ENCODE data around the gene ALDH1A2.

Gene ALDH1A2

GRCh38 chr15:57941816-57942215, 123.7 kb downstream of the ALDH1A2 start:
- no peak for DNase-seq

DNA sequence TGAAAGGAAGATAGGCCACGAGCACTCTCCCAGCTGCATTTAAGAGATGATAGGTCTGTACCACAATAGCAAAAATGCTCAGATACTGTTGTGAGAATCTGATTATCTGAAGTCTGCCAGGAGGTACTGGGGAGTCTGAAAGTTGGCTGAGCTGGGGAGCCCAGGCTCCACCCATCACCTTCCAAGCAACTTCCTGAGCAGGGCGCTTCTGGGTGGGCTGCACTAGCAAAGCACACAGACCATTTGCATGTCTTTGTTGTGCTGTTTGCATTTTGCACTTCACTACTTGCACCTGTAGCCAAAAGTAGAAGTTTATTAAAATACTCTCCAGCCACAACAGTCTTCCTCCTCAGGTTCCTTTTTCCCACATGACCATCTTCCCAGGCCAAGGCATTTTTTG, 133.2 kb downstream of the ALDH1A2 start:
- DNase-seq = no peak

- no peak for DNase-seq
These were observed 133.9 kb downstream of the ALDH1A2 start for GRCh38 chr15:57931570-57931969.

DNA sequence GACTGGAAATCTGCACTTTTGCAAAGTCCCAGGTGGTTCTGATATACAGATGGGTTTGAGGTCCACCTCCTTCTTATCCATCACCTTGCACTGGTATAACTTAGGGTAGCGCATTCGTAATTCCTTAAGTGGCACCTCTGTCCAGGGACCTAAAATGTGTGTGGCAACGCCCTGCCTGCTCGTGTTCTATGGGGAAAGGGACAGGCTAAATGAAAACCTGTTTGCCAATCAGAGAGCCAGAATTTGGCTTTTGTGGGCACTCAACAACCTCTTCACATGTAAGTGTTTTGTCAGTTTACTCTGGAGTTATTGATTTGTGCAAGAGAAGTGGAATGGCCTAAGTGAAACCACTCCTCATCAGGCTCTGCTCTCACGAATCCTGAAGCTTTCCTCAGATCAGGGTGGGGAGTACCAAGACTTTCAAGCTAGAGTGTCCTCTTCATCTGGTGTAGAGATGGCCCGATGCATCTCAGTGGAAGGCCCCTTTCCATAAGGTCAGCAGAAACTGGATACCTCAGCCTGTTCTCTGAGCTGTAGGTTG, 138.3 kb downstream of the ALDH1A2 start:
- DNase-seq = no peak

- DNase-seq = no peak
These were observed 139.9 kb downstream of the ALDH1A2 start for GRCh38 chr15:57925650-57926049.

DNA sequence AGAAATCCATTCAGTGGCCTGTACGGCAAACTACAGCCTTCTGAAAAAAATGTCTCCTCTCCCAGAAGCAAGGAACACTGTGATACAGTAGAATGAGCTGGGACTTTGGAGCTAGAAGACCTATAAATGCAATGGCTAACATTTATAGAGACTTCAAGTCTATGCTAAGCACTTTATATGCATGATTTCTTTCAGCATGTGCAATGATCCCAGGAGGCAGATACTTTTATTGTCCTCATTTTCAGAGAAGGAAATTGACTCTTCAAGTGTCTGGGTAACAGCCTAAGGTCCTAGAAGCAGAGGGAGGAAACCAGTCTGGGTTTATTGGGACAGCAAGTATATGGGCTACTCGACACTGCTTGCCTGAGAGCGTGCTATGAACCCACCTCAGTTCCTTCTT, 140.9 kb downstream of the ALDH1A2 start:
- DNase-seq = no peak

GRCh38 chr15:57923750-57924149, 141.8 kb downstream of the ALDH1A2 start:
- DNase-seq = no peak

DNA sequence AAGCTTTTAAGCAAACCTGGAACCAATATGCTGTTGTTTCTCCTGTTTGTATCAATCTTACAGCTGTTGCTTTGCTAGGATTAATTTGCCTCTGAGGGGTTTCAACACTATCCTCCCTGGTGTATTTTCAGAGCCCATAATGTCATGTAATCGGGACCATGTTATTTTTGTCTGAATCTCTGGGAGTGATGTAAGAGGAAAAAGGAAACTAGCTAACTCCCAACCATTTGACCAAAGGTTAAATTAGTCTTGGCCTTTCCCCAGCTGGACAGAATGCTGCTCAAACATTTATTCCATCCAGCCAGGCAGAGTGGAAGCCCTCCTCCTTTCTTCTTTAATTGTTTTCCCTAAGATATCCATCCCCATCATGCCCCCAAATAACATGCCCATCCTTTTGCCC, 142.2 kb downstream of the ALDH1A2 start:
- no peak for DNase-seq

- no peak for DNase-seq
These were observed 142.7 kb downstream of the ALDH1A2 start for GRCh38 chr15:57922776-57923175.

- DNase-seq = no peak
These were observed 144.1 kb downstream of the ALDH1A2 start for GRCh38 chr15:57921371-57921770.

DNA sequence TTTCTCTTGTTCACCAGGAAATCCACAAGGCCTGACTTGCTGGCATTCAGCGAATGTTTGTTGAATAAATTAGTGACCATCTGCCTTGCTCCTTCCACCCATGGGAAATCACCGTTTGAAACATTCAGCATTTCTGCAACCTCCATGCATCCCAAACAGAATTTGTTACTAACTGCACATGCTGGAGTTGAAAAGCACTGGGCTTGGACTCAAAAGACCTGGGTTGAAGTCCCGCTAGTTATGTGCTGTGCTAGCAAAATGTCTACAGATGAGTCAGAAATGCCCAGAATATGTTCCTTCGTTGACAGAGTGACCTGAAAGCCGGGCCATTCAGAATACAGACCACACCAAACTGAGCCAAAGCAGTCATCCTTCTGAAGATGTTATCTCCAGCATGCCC, 144.6 kb downstream of the ALDH1A2 start:
- no peak for DNase-seq

- DNase-seq = no peak
These were observed 145.8 kb downstream of the ALDH1A2 start for GRCh38 chr15:57919754-57920153.

DNA sequence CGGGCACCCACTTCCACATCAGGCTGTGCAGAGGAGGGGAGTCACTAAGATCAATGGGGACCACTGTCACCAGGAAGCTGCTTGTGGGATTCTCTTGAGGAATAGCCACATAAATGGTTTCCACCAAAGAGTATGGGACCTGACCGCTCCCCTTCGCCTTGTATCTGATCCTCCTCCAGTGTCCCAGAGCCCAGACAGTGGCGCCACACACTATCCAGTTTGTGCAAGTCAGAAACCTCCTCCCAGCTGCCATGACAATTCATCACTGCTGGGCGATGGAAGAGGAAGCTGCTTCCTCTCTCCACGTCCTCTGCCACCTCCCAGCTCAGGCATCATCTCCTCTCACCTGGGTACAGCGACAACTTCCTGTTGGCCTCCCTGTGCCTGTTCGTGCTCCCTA, 147.5 kb downstream of the ALDH1A2 start:
- DNase-seq = no peak

DNA sequence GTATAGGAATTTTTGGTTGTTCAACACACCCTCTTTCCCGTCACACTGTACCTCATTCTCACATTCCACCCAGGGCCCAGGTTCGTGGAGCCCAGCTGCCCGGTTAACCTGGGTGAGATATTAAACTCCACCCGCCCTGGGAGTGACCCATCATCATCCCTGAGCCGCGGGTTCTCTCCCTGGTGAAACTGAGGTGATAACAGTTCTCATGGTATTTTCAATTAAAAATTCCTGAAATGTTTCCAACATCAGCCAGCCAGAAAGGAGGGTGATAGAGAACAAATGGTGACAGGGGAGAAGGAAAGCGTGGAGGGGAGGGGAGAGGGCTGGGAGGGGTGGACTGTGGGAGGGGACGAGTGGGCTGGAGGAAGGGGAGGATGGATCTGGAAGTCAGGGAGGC, 148.8 kb downstream of the ALDH1A2 start:
- no peak for DNase-seq

- no peak for DNase-seq
These were observed 149.5 kb downstream of the ALDH1A2 start for GRCh38 chr15:57915827-57916531.

GRCh38 chr15:57914350-57915055, 151.0 kb downstream of the ALDH1A2 start:
- no peak for DNase-seq

DNA sequence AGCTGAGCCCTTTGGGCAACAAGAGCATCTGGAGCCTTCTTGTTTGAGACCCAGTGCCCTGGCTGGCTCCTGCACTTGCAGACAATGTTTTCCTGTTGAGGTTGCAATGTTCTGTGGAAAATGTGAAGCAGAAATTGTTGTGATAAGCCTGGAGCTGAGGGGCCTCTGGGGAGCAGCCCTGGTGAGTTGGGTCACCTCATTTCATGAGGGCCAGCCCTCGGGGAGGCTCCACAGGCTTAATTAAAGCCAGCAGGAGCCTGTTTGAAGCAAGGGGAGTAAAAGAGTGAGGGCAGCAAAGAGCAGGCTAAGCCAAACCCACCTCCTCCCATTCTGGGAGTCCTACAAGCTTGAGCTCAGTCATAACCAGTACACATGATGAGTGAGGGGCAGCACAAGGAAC, 154.3 kb downstream of the ALDH1A2 start:
- DNase-seq = no peak

DNA sequence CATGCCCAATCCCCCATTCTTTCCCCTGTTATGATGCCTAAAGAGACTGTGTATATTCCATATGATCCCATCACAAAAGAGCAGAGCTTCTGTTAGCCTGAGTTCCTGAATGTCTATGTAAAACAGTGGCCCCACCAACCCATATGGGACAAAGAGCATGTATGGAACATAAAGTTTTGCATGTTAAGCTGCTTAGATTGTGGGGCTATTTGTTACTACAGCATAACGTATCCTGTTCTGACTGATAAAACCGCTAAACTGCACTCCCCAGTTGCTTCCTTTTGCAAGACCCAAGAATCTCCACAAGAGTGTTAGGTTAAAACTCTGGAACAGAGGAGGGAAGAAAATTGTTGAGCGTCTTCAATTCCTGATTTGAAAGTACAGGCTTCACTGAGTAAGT, 154.8 kb downstream of the ALDH1A2 start:
- no peak for DNase-seq

DNA sequence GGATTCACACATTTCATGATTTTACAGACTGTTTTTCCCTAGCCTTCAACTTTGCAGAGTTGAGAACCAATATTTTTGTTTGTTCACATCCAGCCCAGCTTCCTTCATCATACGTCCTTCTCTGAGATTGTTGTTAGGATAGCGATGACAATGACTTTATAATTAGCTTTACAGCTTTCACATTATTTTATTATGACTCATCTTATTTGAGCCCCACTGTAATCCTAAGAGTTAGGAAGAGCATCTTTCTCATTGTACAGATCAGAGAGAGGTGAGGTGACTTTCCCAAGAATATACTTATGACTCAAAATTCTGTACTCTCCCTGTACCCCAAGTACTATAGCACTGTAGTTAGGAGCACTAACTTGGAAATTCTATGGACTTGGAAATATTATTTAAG, 156.1 kb downstream of the ALDH1A2 start:
- DNase-seq = no peak

DNA sequence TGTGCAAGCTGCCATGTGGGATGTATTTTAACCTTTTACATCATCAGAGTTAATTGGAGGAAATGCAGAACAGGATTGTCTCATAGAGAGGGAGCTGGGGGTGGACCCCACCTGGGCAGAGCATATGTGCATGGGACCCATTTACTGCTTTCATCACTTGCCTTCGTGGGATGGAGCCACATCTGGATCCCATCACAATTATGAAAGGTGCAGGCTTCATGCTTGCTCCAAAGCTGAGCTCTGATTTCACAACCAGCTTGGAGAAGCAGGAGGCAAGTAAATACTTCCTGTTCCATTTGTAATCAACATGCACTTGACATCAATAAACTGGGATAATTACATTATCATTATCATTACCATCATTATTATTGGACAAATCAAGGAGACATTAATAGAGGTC, 161.9 kb downstream of the ALDH1A2 start:
- no peak for DNase-seq
